22Rv1 (cell line): ENCODE data around the gene FHL2.

Source experiments
- CTCF ChIP-seq: fragments of 450-650 bp; IDR thresholded peaks from 2 replicates; pipeline ENCODE4 v1.5.1; 2017; ENCODE audit warnings: mild to moderate bottlenecking
- ZFX ChIP-seq: fragments of 450-650 bp; IDR thresholded peaks from 2 replicates; pipeline ENCODE4 v1.6.1; 2017; ENCODE audit warnings: antibody characterized with exemption, borderline replicate concordance

- TF ChIP-seq CTCF = no peak
- TF ChIP-seq ZFX = no peak
Observed at GRCh38 chr2:105405291-105405690, 6.4 kb upstream of the FHL2 start.
